Measurements from ENCODE around the gene PPOX.

Gene PPOX

DNA sequence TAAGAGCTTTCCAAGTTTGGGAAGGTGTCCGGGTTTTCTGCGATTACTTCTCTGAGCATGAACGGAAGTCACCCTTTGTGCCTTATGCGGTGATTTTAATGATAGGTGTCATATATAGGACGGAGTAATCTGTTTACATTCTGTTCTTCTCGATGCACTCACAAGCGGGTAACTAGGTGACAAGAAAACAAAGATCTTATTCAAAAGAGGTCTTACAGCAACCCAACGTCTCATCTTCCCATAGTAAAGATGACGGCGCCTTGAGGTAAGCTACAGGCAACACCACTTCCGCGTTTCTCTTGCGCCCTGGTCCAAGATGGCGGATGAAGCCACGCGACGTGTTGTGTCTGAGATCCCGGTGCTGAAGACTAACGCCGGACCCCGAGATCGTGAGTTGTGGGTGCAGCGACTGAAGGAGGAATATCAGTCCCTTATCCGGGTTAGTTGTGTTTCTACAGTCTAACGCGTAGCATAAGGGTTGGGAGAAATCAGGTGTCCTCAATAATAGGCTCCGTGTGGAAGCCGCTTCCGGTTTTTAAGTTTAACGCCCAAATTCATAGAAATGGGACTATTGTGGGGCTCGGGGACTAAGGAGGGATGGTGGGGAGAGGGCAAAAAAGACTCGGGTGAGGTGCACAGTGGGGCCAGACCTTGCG is 12.4 kb upstream of the PPOX start, which contains the start of gene UFC1:
TSS of gene UFC1 (plus strand) at position 297 of the 656 bp plus-strand sequence. CDS start at position 317, 20 bp downstream.
- WGBS: under 1% methylated on average over 33 of the region's 33 CpGs
- Histone ChIP-seq H3K4me2 (ENCODE audit: low read length, poor library complexity, severe bottlenecking) (peak within 1 kb of the TSS; percentile 95), H3K27me3 (ENCODE audit: control insufficient read depth in 1 of 2, insufficient read depth in 1 of 2, low read length in 2 of 2) (no peaks in the 10 kb centered on the region), H3K14ac (ENCODE audit: low read length in 2 of 2) (peak within 1 kb of the TSS in 1 of 2 experiments; percentile 9), H3K27ac (ENCODE audit: low read length, poor library complexity, severe bottlenecking) (peak within 1 kb of the TSS; percentile 100), H3K4me1 (ENCODE audit: control insufficient read depth, insufficient read depth, low read depth, low read length) (peaks cover 3% of the 10 kb centered on the region), H2BK5ac (ENCODE audit: low read depth, low read length, poor library complexity, severe bottlenecking) (peak within 1 kb of the TSS; percentile 97), H3K18ac (ENCODE audit: low read depth in 1 of 2, low read length in 2 of 2) (peak within 1 kb of the TSS; percentile 92 to 97), H3K4ac (ENCODE audit: low read depth in 1 of 2, low read length in 2 of 2) (peak within 1 kb of the TSS; percentile 86 to 96), H3K23ac (ENCODE audit: low read length in 2 of 2) (peak within 1 kb of the TSS in 1 of 2 experiments; percentile 60), H3K79me1 (replicated peaks; ENCODE audit: low read length, poor library complexity, severe bottlenecking) (peaks cover 14% of the 10 kb centered on the region), H4K91ac (ENCODE audit: low read length) (peak within 1 kb of the TSS; percentile 87), H2BK15ac (ENCODE audit: low read depth, poor library complexity, severe bottlenecking) (no peak within 1 kb of the TSS), H2AK5ac (ENCODE audit: low read length, severe bottlenecking) (peak within 1 kb of the TSS; percentile 63), H2BK12ac (ENCODE audit: low read length in 2 of 2) (peak within 1 kb of the TSS in 1 of 2 experiments; percentile 59), H3K4me3 (ENCODE audit: insufficient read depth in 1 of 2, low read depth in 1 of 2, low read length in 2 of 2) (peak within 1 kb of the TSS; percentile 71 to 90), H3K9me3 (ENCODE audit: control insufficient read depth, low read length) (no peaks in the 10 kb centered on the region), H4K8ac (ENCODE audit: low read length) (peak within 1 kb of the TSS; percentile 93), H2BK120ac (ENCODE audit: low read depth, low read length) (peak within 1 kb of the TSS; percentile 95), H2AFZ (ENCODE audit: low read depth, low read length) (peak within 1 kb of the TSS; percentile 87), H3K36me3 (ENCODE audit: control insufficient read depth in 1 of 2, insufficient read depth in 2 of 2, low read depth in 1 of 2, low read length in 2 of 2) (peaks cover 9 to 18% of the 10 kb centered on the region in 2 experiments), H3K9ac (ENCODE audit: low read length) (peak within 1 kb of the TSS; percentile 95)
- DNase-seq: peak; percentile 95

DNA sequence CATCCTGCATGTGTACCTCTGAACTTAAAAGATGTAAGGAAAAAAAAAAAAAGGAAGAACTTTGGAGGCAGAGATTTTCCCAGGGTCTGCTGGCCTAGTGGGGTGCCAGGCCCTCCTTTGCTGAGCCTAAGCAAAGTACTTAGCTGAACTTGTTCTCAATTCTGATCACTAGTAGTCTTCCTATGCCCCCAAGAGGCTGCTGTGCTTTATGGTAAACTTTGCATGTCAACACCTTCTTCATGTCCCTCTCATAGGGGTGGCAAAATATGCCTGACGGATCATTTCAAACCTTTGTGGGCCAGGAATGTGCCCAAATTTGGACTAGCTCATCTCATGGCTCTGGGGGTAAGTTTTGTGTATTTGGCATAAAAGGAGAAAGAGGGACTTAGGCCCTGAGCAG is 8.4 kb upstream of the PPOX start:
- no peak overlapping the region for H2AK5ac ChIP-seq (ENCODE audit: low read length, severe bottlenecking)
- H3K14ac ChIP-seq (ENCODE audit: low read length in 2 of 2): no peak overlapping the region
- H2BK15ac ChIP-seq (ENCODE audit: low read depth, poor library complexity, severe bottlenecking): no peak overlapping the region
- no peak overlapping the region for H3K4me3 ChIP-seq (ENCODE audit: insufficient read depth in 1 of 2, low read depth in 1 of 2, low read length in 2 of 2)
- peaks cover 36 to 40% of the 10 kb centered on the region in 2 experiments for H3K36me3 ChIP-seq (ENCODE audit: control insufficient read depth in 1 of 2, insufficient read depth in 2 of 2, low read depth in 1 of 2, low read length in 2 of 2)
- H3K18ac ChIP-seq (ENCODE audit: low read depth in 1 of 2, low read length in 2 of 2): no peak overlapping the region
- no peaks in the 10 kb centered on the region for H3K27me3 ChIP-seq (ENCODE audit: control insufficient read depth in 1 of 2, insufficient read depth in 1 of 2, low read length in 2 of 2)
- no peak for DNase-seq
- H2AFZ ChIP-seq (ENCODE audit: low read depth, low read length): no peak overlapping the region
- no peak overlapping the region for H4K8ac ChIP-seq (ENCODE audit: low read length)
- no peak overlapping the region for H3K23ac ChIP-seq (ENCODE audit: low read length in 2 of 2)
- no peak overlapping the region for H3K4me2 ChIP-seq (ENCODE audit: low read length, poor library complexity, severe bottlenecking)
- H3K9me3 ChIP-seq (ENCODE audit: control insufficient read depth, low read length): no peaks in the 10 kb centered on the region
- peak overlapping the region; percentile 91 for H3K9ac ChIP-seq (ENCODE audit: low read length)
- 100% methylated on average over 1 of the region's 1 CpG for WGBS
- no peak overlapping the region for H3K27ac ChIP-seq (ENCODE audit: low read length, poor library complexity, severe bottlenecking)
- H3K79me1 ChIP-seq (replicated peaks; ENCODE audit: low read length, poor library complexity, severe bottlenecking): peaks cover 38% of the 10 kb centered on the region
- H2BK5ac ChIP-seq (ENCODE audit: low read depth, low read length, poor library complexity, severe bottlenecking): no peak overlapping the region
- H3K4me1 ChIP-seq (ENCODE audit: control insufficient read depth, insufficient read depth, low read depth, low read length): peaks cover 23% of the 10 kb centered on the region
- H4K91ac ChIP-seq (ENCODE audit: low read length): no peak overlapping the region
- no peak overlapping the region for H3K4ac ChIP-seq (ENCODE audit: low read depth in 1 of 2, low read length in 2 of 2)
- H2BK120ac ChIP-seq (ENCODE audit: low read depth, low read length): no peak overlapping the region
- H2BK12ac ChIP-seq (ENCODE audit: low read length in 2 of 2): no peak overlapping the region

DNA sequence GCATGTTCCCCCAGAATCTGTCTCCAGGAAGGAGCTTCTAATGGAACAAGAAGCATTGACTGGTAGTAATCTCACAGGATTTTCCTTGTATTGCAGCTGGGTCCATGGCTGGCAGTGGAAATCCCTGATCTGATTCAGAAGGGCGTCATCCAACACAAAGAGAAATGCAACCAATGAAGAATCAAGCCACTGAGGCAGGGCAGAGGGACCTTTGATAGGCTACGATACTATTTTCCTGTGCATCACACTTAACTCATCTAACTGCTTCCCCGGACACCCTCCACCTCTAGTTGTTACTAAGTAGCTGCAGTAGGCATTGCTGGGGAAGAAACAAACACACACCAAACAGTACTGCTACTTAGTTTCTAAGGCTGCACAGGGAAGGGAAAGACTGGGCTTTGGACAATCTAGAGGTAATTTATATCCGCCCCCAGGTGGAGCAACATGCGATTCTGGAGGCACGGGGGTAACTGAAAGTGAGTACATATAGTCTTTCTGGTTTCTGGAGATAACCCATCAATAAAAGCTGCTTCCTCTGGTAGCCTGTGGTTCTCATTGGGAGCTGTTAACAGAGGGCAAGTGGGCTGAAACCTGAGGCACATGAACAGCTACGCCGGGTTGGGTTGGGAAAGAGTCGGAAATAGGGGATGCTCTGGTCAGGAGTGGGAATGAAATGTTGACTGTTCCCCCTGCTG is 7.8 kb upstream of the PPOX start:
- Histone ChIP-seq H4K8ac (ENCODE audit: low read length) (peak overlapping the region; percentile 24), H3K4me2 (ENCODE audit: low read length, poor library complexity, severe bottlenecking) (no peak overlapping the region), H3K14ac (ENCODE audit: low read length in 2 of 2) (no peak overlapping the region), H3K27ac (ENCODE audit: low read length, poor library complexity, severe bottlenecking) (peak overlapping the region; percentile 45), H2BK120ac (ENCODE audit: low read depth, low read length) (no peak overlapping the region), H2AK5ac (ENCODE audit: low read length, severe bottlenecking) (no peak overlapping the region), H3K9ac (ENCODE audit: low read length) (peak overlapping the region; percentile 91), H2BK5ac (ENCODE audit: low read depth, low read length, poor library complexity, severe bottlenecking) (no peak overlapping the region), H2AFZ (ENCODE audit: low read depth, low read length) (peak overlapping the region; percentile 64), H3K27me3 (ENCODE audit: control insufficient read depth in 1 of 2, insufficient read depth in 1 of 2, low read length in 2 of 2) (no peaks in the 10 kb centered on the region), H3K4ac (ENCODE audit: low read depth in 1 of 2, low read length in 2 of 2) (peak overlapping the region in 1 of 2 experiments; percentile 7), H3K23ac (ENCODE audit: low read length in 2 of 2) (no peak overlapping the region), H3K18ac (ENCODE audit: low read depth in 1 of 2, low read length in 2 of 2) (no peak overlapping the region), H2BK12ac (ENCODE audit: low read length in 2 of 2) (no peak overlapping the region), H3K4me3 (ENCODE audit: insufficient read depth in 1 of 2, low read depth in 1 of 2, low read length in 2 of 2) (peak overlapping the region in 1 of 2 experiments; percentile 92), H3K36me3 (ENCODE audit: control insufficient read depth in 1 of 2, insufficient read depth in 2 of 2, low read depth in 1 of 2, low read length in 2 of 2) (peaks cover 39 to 46% of the 10 kb centered on the region in 2 experiments), H3K4me1 (ENCODE audit: control insufficient read depth, insufficient read depth, low read depth, low read length) (peaks cover 23% of the 10 kb centered on the region), H2BK15ac (ENCODE audit: low read depth, poor library complexity, severe bottlenecking) (no peak overlapping the region), H3K9me3 (ENCODE audit: control insufficient read depth, low read length) (no peaks in the 10 kb centered on the region), H4K91ac (ENCODE audit: low read length) (no peak overlapping the region), H3K79me1 (replicated peaks; ENCODE audit: low read length, poor library complexity, severe bottlenecking) (peaks cover 39% of the 10 kb centered on the region)
- no peak for DNase-seq
- 92% methylated on average over 9 of the region's 9 CpGs for WGBS
